Subcutaneous adipose tissue (tissue), 4 donors: ENCODE results near the gene NPHS2. TPM values are rescaled to one million over a fixed set of nuclear protein-coding genes. Genes with fewer than 3 reads are reported as not detected.

Source experiments
- CTCF ChIP-seq: fragments of 450-650 bp; IDR thresholded peaks from one replicate; pipeline ENCODE4 v1.5.1; 2016; ENCODE audit warnings: low read depth, mild to moderate bottlenecking, control low read depth, antibody characterized with exemption, moderate library complexity
- total RNA-seq, 4 donors: library from RNA; depleted of rRNA; stranded (reverse); fragments of >200 nt; gene quantifications; one replicate each; pipeline ENCODE4 v1.1.0, GENCODE V29; 2016

NPHS2 gene
- total RNA-seq = not detected

- TF ChIP-seq CTCF = no peak
Measured at GRCh38 chr1:179575497-179576314, at the start of gene NPHS2. Gene NPHS2 (minus strand): TSS chr1:179575948. CDS start chr1:179575864, 84 bp downstream.

GRCh38 chr1:179612361-179612760 is 36.6 kb upstream of the NPHS2 start:
- no peak for TF ChIP-seq CTCF

- TF ChIP-seq CTCF = no peak
Measured at GRCh38 chr1:179601093-179601492, 25.3 kb upstream of the NPHS2 start.

- TF ChIP-seq CTCF = no peak
Measured at GRCh38 chr1:179599623-179600249, 24.0 kb upstream of the NPHS2 start.

GRCh38 chr1:179598631-179599030 is 22.9 kb upstream of the NPHS2 start:
- no peak for TF ChIP-seq CTCF

- no peak for TF ChIP-seq CTCF
Measured at GRCh38 chr1:179591592-179592580, 16.1 kb upstream of the NPHS2 start, which contains the start of gene TDRD5. Gene TDRD5 (plus strand): TSS chr1:179591832. CDS start chr1:179592616, 784 bp downstream.
